Measurements from ENCODE around the gene TMIE.
"Not testable (repeated sequence)": the region's sequence is repeated elsewhere in the genome, so short reads cannot be mapped to it uniquely, and the experiment has no call there.

TMIE gene

GRCh38 chr3:46704346-46704745, 3.2 kb downstream of the TMIE start:
- H3K4me1 ChIP-seq (ENCODE audit: control insufficient read depth, insufficient read depth, low read length): peaks cover 31% of the 10 kb centered on the region
- not testable (repeated sequence) for H3K9ac ChIP-seq (ENCODE audit: low read length); H3K27ac ChIP-seq (ENCODE audit: low read depth, low read length); H3K36me3 ChIP-seq (ENCODE audit: control insufficient read depth, insufficient read depth, low read length); H3K4me3 ChIP-seq (ENCODE audit: low read depth, low read length); H3K9me3 ChIP-seq (ENCODE audit: control insufficient read depth, insufficient read depth, low read depth, low read length)
- peaks cover 38% of the 10 kb centered on the region for H3K27me3 ChIP-seq (ENCODE audit: control insufficient read depth, insufficient read depth, low read length)

GRCh38 chr3:46705022-46705530, 3.9 kb downstream of the TMIE start:
- Histone ChIP-seq H3K9ac (ENCODE audit: low read length) (no peak overlapping the region), H3K27ac (ENCODE audit: low read depth, low read length) (no peak overlapping the region), H3K4me1 (ENCODE audit: control insufficient read depth, insufficient read depth, low read length) (peaks cover 31% of the 10 kb centered on the region), H3K36me3 (ENCODE audit: control insufficient read depth, insufficient read depth, low read length) (no peaks in the 10 kb centered on the region), H3K9me3 (ENCODE audit: control insufficient read depth, insufficient read depth, low read depth, low read length) (no peaks in the 10 kb centered on the region), H3K4me3 (ENCODE audit: low read depth, low read length) (no peak overlapping the region), H3K27me3 (ENCODE audit: control insufficient read depth, insufficient read depth, low read length) (peaks cover 33% of the 10 kb centered on the region)

DNA sequence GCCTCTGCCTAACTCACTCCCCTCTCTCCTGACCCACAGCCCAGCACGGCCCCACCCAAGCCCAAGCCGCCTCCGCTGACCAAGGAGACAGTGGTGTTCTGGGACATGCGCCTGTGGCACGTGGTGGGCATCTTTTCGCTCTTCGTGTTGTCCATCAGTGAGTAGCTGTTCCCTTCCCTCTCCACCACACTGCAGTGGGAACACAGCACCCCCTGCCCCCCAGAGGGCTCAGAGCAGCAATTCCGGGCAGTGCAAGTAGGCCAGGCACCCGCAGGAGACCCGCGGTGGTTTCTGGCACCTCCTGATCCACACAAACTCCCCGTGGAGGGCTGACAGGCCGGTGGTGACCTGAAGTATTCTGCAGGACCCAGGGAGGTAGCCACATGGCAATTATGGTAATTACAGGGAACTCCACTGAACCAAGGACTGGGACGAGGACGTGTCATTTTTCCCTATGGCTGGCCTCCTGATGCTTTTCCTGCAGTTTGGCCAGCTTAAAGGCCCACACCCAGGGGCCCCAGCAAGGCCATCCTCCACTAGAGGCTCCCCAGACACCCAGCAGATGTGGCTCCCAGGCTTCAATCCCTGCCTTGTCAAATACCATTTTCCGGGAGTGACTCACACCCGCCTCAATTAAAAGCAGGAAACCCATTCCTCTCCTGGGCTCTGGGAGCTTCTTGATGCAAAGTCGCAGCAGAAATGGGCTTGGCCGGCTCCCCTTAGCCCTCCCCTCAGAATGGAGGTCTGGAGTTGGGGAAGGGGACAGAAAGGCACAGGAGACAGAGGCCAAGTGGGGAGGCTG, 4.8 kb downstream of the TMIE start:
- H3K27ac ChIP-seq (ENCODE audit: low read depth, low read length): no peak overlapping the region
- peaks cover 31% of the 10 kb centered on the region for H3K4me1 ChIP-seq (ENCODE audit: control insufficient read depth, insufficient read depth, low read length)
- H3K27me3 ChIP-seq (ENCODE audit: control insufficient read depth, insufficient read depth, low read length): peaks cover 25% of the 10 kb centered on the region
- no peak overlapping the region for H3K9ac ChIP-seq (ENCODE audit: low read length)
- no peaks in the 10 kb centered on the region for H3K9me3 ChIP-seq (ENCODE audit: control insufficient read depth, insufficient read depth, low read depth, low read length)
- no peak overlapping the region for H3K4me3 ChIP-seq (ENCODE audit: low read depth, low read length)
- H3K36me3 ChIP-seq (ENCODE audit: control insufficient read depth, insufficient read depth, low read length): no peaks in the 10 kb centered on the region

DNA sequence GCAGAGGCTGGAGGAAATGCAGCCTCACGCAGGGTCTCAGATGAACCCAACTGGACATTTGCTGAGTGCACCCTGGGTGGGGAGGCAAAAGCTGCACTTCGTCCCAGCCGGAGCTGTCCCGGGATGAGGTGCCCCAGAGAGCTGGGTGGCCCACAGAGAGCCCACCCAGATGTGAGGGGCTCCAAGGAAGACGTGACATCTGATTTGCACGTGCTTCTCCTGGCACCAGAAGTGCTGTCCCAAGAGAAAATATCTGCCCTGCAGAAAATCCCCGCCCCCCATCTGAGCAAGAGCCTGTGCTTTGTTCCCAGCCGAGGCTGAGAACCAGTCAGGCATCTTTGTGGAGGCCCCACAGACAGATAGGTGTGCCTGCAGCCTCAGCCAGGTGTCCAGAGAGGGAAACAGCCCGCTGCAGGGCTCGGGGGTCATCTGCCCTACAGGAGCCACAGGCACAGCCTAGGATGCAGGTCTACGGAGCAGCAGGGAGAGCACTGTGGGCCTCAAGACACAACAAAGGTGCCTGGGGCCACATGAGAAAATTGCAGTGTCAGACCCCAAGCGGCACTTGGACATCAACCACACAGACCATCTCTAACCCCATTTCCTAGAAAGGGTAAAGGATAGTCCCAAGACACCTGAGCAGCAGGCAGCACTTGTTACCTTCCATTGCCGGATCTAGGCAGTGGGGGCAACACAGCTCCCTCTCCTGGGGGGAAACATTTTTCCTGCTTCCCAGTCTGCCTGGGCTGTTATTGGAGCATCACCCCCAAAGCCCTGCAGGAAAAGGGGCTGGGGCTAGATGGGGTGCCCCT, 5.8 kb downstream of the TMIE start:
- Histone ChIP-seq H3K4me3 (ENCODE audit: low read depth, low read length) (no peak overlapping the region), H3K27me3 (ENCODE audit: control insufficient read depth, insufficient read depth, low read length) (peaks cover 17% of the 10 kb centered on the region), H3K36me3 (ENCODE audit: control insufficient read depth, insufficient read depth, low read length) (no peaks in the 10 kb centered on the region), H3K9ac (ENCODE audit: low read length) (no peak overlapping the region), H3K27ac (ENCODE audit: low read depth, low read length) (no peak overlapping the region), H3K9me3 (ENCODE audit: control insufficient read depth, insufficient read depth, low read depth, low read length) (no peaks in the 10 kb centered on the region), H3K4me1 (ENCODE audit: control insufficient read depth, insufficient read depth, low read length) (peaks cover 24% of the 10 kb centered on the region; the same call in 1 of the 2 replicates)

GRCh38 chr3:46707601-46708011, 6.4 kb downstream of the TMIE start:
- Histone ChIP-seq H3K27me3 (ENCODE audit: control insufficient read depth, insufficient read depth, low read length) (peaks cover 11% of the 10 kb centered on the region), H3K4me1 (ENCODE audit: control insufficient read depth, insufficient read depth, low read length) (peaks cover 19% of the 10 kb centered on the region; the same call in 1 of the 2 replicates), H3K36me3 (ENCODE audit: control insufficient read depth, insufficient read depth, low read length) (no peaks in the 10 kb centered on the region), H3K9ac (ENCODE audit: low read length) (no peak overlapping the region), H3K4me3 (ENCODE audit: low read depth, low read length) (no peak overlapping the region), H3K27ac (ENCODE audit: low read depth, low read length) (no peak overlapping the region), H3K9me3 (ENCODE audit: control insufficient read depth, insufficient read depth, low read depth, low read length) (no peaks in the 10 kb centered on the region)

DNA sequence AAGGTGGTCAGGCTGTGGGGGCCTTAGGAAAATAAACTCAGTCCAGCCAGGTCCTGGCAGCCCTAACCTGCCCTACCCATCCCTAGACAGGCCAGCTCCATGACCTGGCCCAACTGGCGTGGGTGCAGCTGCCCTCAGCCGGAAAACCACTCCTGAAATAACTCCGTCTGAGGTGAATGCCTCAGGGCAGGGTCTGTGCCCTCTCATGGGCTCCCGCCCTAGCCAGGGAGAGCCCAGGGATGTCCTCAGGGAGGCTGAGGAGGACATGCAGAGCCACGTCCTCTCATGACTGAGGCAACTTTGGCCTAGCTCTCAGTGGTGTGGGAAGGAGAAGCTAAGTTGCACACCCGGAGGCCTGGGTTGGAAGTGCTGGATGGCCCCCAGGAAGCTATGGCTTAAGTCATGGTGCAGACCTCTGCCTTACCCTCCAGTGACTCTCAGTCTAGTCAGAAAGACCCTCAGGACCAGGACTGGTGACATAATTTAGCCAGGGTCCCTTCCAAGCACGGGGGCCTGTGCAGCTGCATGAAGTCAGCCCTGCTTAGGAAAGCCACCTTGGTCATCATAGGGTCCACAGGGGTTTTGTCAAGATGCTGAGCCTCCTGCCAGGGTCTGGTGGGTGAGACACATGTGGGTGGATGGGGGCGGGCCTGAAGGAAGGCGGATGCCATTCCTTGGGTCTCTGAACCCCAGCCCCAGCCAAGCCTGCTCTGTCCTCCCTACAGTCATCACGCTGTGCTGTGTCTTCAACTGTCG, 7.4 kb downstream of the TMIE start:
- Histone ChIP-seq H3K9ac (ENCODE audit: low read length) (no peak overlapping the region), H3K36me3 (ENCODE audit: control insufficient read depth, insufficient read depth, low read length) (no peaks in the 10 kb centered on the region), H3K9me3 (ENCODE audit: control insufficient read depth, insufficient read depth, low read depth, low read length) (no peaks in the 10 kb centered on the region), H3K27me3 (ENCODE audit: control insufficient read depth, insufficient read depth, low read length) (peaks cover 5% of the 10 kb centered on the region; the same call in 1 of the 2 replicates), H3K27ac (ENCODE audit: low read depth, low read length) (no peak overlapping the region), H3K4me3 (ENCODE audit: low read depth, low read length) (no peak overlapping the region), H3K4me1 (ENCODE audit: control insufficient read depth, insufficient read depth, low read length) (peaks cover 19% of the 10 kb centered on the region; the same call in 1 of the 2 replicates)

- Histone ChIP-seq H3K27ac (ENCODE audit: low read depth, low read length) (no peak overlapping the region), H3K9me3 (ENCODE audit: control insufficient read depth, insufficient read depth, low read depth, low read length) (no peaks in the 10 kb centered on the region), H3K36me3 (ENCODE audit: control insufficient read depth, insufficient read depth, low read length) (no peaks in the 10 kb centered on the region), H3K27me3 (ENCODE audit: control insufficient read depth, insufficient read depth, low read length) (no peaks in the 10 kb centered on the region), H3K4me3 (ENCODE audit: low read depth, low read length) (no peak overlapping the region), H3K9ac (ENCODE audit: low read length) (no peak overlapping the region), H3K4me1 (ENCODE audit: control insufficient read depth, insufficient read depth, low read length) (peaks cover 19% of the 10 kb centered on the region; the same call in 1 of the 2 replicates)
Observed at GRCh38 chr3:46709157-46709654, 8.0 kb downstream of the TMIE start.

- Histone ChIP-seq H3K9me3 (ENCODE audit: control insufficient read depth, insufficient read depth, low read depth, low read length) (no peaks in the 10 kb centered on the region), H3K27me3 (ENCODE audit: control insufficient read depth, insufficient read depth, low read length) (no peaks in the 10 kb centered on the region), H3K9ac (ENCODE audit: low read length) (no peak overlapping the region), H3K4me1 (ENCODE audit: control insufficient read depth, insufficient read depth, low read length) (peaks cover 19% of the 10 kb centered on the region; the same call in 1 of the 2 replicates), H3K4me3 (ENCODE audit: low read depth, low read length) (no peak overlapping the region), H3K36me3 (ENCODE audit: control insufficient read depth, insufficient read depth, low read length) (no peaks in the 10 kb centered on the region), H3K27ac (ENCODE audit: low read depth, low read length) (no peak overlapping the region)
Observed at GRCh38 chr3:46709721-46710120, 8.5 kb downstream of the TMIE start.

GRCh38 chr3:46710229-46710628, 9.0 kb downstream of the TMIE start:
- no peaks in the 10 kb centered on the region for H3K27me3 ChIP-seq (ENCODE audit: control insufficient read depth, insufficient read depth, low read length)
- peaks cover 19% of the 10 kb centered on the region; the same call in 1 of the 2 replicates for H3K4me1 ChIP-seq (ENCODE audit: control insufficient read depth, insufficient read depth, low read length)
- no peak overlapping the region for H3K27ac ChIP-seq (ENCODE audit: low read depth, low read length)
- no peak overlapping the region for H3K9ac ChIP-seq (ENCODE audit: low read length)
- H3K36me3 ChIP-seq (ENCODE audit: control insufficient read depth, insufficient read depth, low read length): no peaks in the 10 kb centered on the region
- H3K9me3 ChIP-seq (ENCODE audit: control insufficient read depth, insufficient read depth, low read depth, low read length): no peaks in the 10 kb centered on the region
- H3K4me3 ChIP-seq (ENCODE audit: low read depth, low read length): no peak overlapping the region

DNA sequence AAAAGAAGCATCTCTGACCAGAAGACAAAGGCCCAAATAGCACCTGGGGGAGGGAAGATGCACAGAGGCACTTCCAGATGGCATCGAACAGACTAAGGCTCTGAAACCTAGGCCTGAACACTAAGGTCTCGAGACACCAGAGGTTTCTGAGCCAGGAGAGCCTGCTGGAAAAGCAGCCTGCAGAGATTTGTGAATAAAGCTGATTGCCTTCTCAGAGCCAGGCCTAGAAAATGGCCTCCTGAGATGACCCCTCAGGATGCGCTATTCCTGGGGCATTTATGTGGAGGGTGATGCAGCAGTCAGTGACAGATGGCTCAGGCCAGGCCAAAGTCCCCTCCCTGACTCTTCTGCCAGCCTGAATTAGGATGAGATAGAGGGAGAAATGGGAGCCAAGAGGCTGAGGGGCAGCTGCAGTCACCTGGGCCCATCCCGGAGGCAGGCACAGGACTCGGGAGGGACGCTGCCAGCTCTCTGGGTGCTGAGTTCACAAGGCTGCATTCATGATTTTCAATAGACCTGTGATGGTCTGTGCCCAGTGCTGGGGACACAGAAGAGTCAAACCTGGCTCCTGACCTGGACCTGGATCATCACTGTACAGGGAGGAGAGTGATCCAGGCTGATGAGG, 9.6 kb downstream of the TMIE start:
- Histone ChIP-seq H3K36me3 (ENCODE audit: control insufficient read depth, insufficient read depth, low read length) (no peaks in the 10 kb centered on the region), H3K4me1 (ENCODE audit: control insufficient read depth, insufficient read depth, low read length) (peaks cover 14% of the 10 kb centered on the region; the same call in 1 of the 2 replicates)

More for the DNA sequence above, 9.6 kb downstream of the TMIE start:
- no peaks in the 10 kb centered on the region for H3K27me3 ChIP-seq (ENCODE audit: control insufficient read depth, insufficient read depth, low read length)
- no peak overlapping the region for H3K9ac ChIP-seq (ENCODE audit: low read length)
- H3K9me3 ChIP-seq (ENCODE audit: control insufficient read depth, insufficient read depth, low read depth, low read length): no peaks in the 10 kb centered on the region
- no peak overlapping the region for H3K27ac ChIP-seq (ENCODE audit: low read depth, low read length)
- no peak overlapping the region for H3K4me3 ChIP-seq (ENCODE audit: low read depth, low read length)

All from HUES6 (cell line).